Muscle layer of duodenum (tissue), 2 donors: ENCODE measurements around the gene LGR6.

Experiments used
- H3K27ac ChIP-seq: one replicate; pipeline ENCODE4 v1.7.0; 2013; ENCODE audit warnings: mild to moderate bottlenecking, low read length
- H3K27me3 ChIP-seq: one replicate; pipeline ENCODE4 v1.7.0; 2013; ENCODE audit warnings: low read depth, mild to moderate bottlenecking, control low read depth, low read length
- H3K36me3 ChIP-seq, 2 donors: one replicate each; pipeline ENCODE4 v1.7.0; 2013; ENCODE audit warnings: low read length in 2 of 2, control low read depth in 1 of 2, mild to moderate bottlenecking in 1 of 2; ENCODE audit not compliant: insufficient read depth in 2 of 2, control insufficient read depth in 1 of 2
- H3K4me1 ChIP-seq, 2 donors: one replicate each; pipeline ENCODE4 v1.7.0; 2013; ENCODE audit warnings: low read length in 2 of 2, mild to moderate bottlenecking in 2 of 2, control low read depth in 1 of 2, moderate library complexity in 1 of 2; ENCODE audit not compliant: insufficient read depth in 2 of 2, control insufficient read depth in 1 of 2
- H3K4me3 ChIP-seq, 2 donors: one replicate each; pipeline ENCODE4 v1.7.0; 2013; ENCODE audit warnings: low read length in 2 of 2, low read depth in 1 of 2, mild to moderate bottlenecking in 1 of 2
- H3K9me3 ChIP-seq, 2 donors: one replicate each; pipeline ENCODE4 v1.7.0; 2013; ENCODE audit warnings: low read length in 2 of 2, control low read depth in 1 of 2, mild to moderate bottlenecking in 1 of 2; ENCODE audit not compliant: control insufficient read depth in 1 of 2
- donor health status: healthy.

The LGR6 gene

GRCh38 chr1:202205523-202206190 is 12.1 kb downstream of the LGR6 start:
- H3K36me3 ChIP-seq: no peaks in the 10 kb centered on the region
- H3K27ac ChIP-seq: no peak overlapping the region
- no peaks in the 10 kb centered on the region for H3K9me3 ChIP-seq
- H3K27me3 ChIP-seq: peaks cover 6% of the 10 kb centered on the region
- no peaks in the 10 kb centered on the region for H3K4me1 ChIP-seq
- no peak overlapping the region for H3K4me3 ChIP-seq

GRCh38 chr1:202207292-202207691 is 13.7 kb downstream of the LGR6 start:
- Histone ChIP-seq H3K27me3 (peaks cover 6% of the 10 kb centered on the region), H3K9me3 (no peaks in the 10 kb centered on the region), H3K4me1 (no peaks in the 10 kb centered on the region), H3K27ac (no peak overlapping the region), H3K4me3 (no peak overlapping the region), H3K36me3 (no peaks in the 10 kb centered on the region)

GRCh38 chr1:202208351-202208857 is 14.8 kb downstream of the LGR6 start:
- no peaks in the 10 kb centered on the region for H3K9me3 ChIP-seq
- peaks cover 10% of the 10 kb centered on the region for H3K27me3 ChIP-seq

DNA sequence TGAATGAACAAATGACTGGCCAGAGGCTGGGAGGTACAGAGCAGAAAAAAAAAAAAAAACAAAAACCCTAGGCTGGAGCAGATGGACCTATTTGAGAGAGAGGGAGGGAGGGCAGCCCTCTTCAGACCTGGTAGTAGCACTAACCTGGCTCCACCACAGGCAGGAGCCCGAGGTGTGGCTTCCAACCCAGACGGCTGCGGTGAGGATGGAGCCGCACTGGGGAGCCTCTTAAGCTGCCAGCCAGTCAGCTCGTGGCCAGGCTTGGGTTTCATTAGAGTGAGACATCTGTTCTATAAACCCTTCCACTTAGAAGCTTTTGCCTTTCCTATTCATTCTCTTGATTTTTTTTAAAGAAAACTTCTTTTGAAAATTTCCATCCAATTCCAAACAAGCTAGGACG is 16.8 kb downstream of the LGR6 start:
- H3K9me3 ChIP-seq: no peaks in the 10 kb centered on the region
- no peak overlapping the region for H3K27ac ChIP-seq
- H3K4me1 ChIP-seq: peaks cover 0 to 10% of the 10 kb centered on the region in 2 donors
- H3K27me3 ChIP-seq: peaks cover 21% of the 10 kb centered on the region
- no peak overlapping the region for H3K4me3 ChIP-seq
- no peaks in the 10 kb centered on the region for H3K36me3 ChIP-seq

More at GRCh38 chr1:202208351-202208857, 14.8 kb downstream of the LGR6 start:
- Histone ChIP-seq H3K36me3 (no peaks in the 10 kb centered on the region), H3K4me1 (no peaks in the 10 kb centered on the region), H3K4me3 (no peak overlapping the region), H3K27ac (no peak overlapping the region)

GRCh38 chr1:202210969-202211368 is 17.4 kb downstream of the LGR6 start:
- Histone ChIP-seq H3K27me3 (peaks cover 25% of the 10 kb centered on the region), H3K36me3 (no peaks in the 10 kb centered on the region), H3K9me3 (no peaks in the 10 kb centered on the region), H3K4me1 (peaks cover 0 to 10% of the 10 kb centered on the region in 2 donors), H3K27ac (no peak overlapping the region), H3K4me3 (no peak overlapping the region)

- H3K4me3 ChIP-seq: no peak overlapping the region
- H3K9me3 ChIP-seq: no peaks in the 10 kb centered on the region
- no peaks in the 10 kb centered on the region for H3K36me3 ChIP-seq
- peaks cover 30% of the 10 kb centered on the region for H3K27me3 ChIP-seq
- no peak overlapping the region for H3K27ac ChIP-seq
- peaks cover 0 to 10% of the 10 kb centered on the region in 2 donors for H3K4me1 ChIP-seq
Measured at GRCh38 chr1:202212787-202213186, 19.2 kb downstream of the LGR6 start.

- peaks cover 30% of the 10 kb centered on the region for H3K27me3 ChIP-seq
- no peak overlapping the region for H3K27ac ChIP-seq
- H3K36me3 ChIP-seq: no peaks in the 10 kb centered on the region
- H3K4me3 ChIP-seq: no peak overlapping the region
- peaks cover 0 to 10% of the 10 kb centered on the region in 2 donors for H3K4me1 ChIP-seq
- no peaks in the 10 kb centered on the region for H3K9me3 ChIP-seq
Measured at GRCh38 chr1:202213361-202214088, 19.9 kb downstream of the LGR6 start.

GRCh38 chr1:202214089-202214843 is 20.7 kb downstream of the LGR6 start:
- peaks cover 30% of the 10 kb centered on the region for H3K27me3 ChIP-seq
- no peaks in the 10 kb centered on the region for H3K9me3 ChIP-seq
- peaks cover 0 to 10% of the 10 kb centered on the region in 2 donors for H3K4me1 ChIP-seq
- H3K27ac ChIP-seq: no peak overlapping the region
- H3K36me3 ChIP-seq: no peaks in the 10 kb centered on the region
- H3K4me3 ChIP-seq: no peak overlapping the region

DNA sequence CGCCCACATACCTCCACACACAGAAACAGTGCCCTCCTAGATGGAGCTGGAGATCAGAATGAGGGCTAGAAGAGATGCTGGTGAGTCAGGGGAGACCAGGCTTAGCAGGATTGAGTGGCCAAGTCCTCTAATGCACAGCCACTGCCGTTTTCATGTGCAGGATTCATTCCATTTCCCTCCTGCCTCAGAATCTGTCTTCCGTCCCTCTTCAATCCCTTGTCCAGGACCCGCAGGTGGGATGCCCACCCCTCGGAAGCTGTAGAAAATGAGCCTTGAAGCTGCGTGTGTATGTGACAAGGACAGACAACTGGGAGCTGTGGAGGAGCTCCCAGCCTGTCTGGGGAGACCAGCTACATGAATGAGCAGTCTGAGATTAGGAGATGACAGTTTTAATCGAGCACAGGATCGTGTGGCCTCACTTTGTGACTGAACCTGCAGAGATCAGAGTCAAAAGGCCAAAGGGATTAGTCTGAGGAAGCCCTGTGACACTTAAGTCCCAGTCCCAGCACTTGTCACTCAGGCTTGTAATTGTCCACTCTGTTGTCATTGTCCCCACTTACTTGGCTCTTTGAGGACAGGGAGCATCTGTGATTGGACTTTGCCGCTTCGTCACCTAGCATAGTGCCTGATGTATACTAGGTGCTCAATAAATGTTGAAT is 22.0 kb downstream of the LGR6 start:
- H3K27me3 ChIP-seq: peaks cover 24% of the 10 kb centered on the region
- peaks cover 0 to 10% of the 10 kb centered on the region in 2 donors for H3K4me1 ChIP-seq

DNA sequence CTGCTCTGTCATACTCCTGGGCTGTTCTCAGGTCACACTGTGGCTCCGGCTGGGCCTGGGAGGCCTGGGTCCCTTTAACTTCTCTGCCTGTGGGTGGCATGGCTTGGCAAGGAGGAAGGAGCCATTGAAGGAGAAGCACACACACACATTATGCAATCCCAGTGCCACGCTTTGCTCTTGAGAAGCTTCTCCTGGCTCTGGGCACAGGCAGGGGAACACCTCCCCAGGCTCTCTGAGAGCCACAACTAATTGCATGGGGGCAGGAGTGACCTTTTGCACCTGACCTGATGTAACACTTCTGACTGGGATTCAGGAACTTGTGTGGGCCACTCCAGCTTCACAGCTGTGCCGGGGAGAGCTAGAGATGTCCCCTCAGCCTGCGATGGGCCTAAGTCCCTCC is 23.1 kb downstream of the LGR6 start:
- Histone ChIP-seq H3K9me3 (no peaks in the 10 kb centered on the region), H3K27me3 (peaks cover 24% of the 10 kb centered on the region), H3K27ac (no peak overlapping the region), H3K36me3 (no peaks in the 10 kb centered on the region), H3K4me3 (no peak overlapping the region), H3K4me1 (peaks cover 0 to 10% of the 10 kb centered on the region in 2 donors)

More for the DNA sequence above, 22.0 kb downstream of the LGR6 start:
- no peak overlapping the region for H3K27ac ChIP-seq
- no peaks in the 10 kb centered on the region for H3K36me3 ChIP-seq
- no peak overlapping the region for H3K4me3 ChIP-seq
- H3K9me3 ChIP-seq: no peaks in the 10 kb centered on the region

- H3K4me1 ChIP-seq: peaks cover 0 to 10% of the 10 kb centered on the region in 2 donors
- no peaks in the 10 kb centered on the region for H3K9me3 ChIP-seq
- H3K4me3 ChIP-seq: no peak overlapping the region
- H3K27me3 ChIP-seq: peaks cover 24% of the 10 kb centered on the region
- H3K27ac ChIP-seq: no peak overlapping the region
- H3K36me3 ChIP-seq: no peaks in the 10 kb centered on the region
Measured at GRCh38 chr1:202217516-202217915, 23.9 kb downstream of the LGR6 start.
